ENCODE measurements around the gene DAPK2. TPM values are rescaled to one million over a fixed set of nuclear protein-coding genes. Genes with fewer than 3 reads are reported as not detected.

DAPK2 gene
- polyA plus RNA-seq, 1 of the 3 experiments (the other 2 are of a cell fraction), result 1.4 TPM

DNA sequence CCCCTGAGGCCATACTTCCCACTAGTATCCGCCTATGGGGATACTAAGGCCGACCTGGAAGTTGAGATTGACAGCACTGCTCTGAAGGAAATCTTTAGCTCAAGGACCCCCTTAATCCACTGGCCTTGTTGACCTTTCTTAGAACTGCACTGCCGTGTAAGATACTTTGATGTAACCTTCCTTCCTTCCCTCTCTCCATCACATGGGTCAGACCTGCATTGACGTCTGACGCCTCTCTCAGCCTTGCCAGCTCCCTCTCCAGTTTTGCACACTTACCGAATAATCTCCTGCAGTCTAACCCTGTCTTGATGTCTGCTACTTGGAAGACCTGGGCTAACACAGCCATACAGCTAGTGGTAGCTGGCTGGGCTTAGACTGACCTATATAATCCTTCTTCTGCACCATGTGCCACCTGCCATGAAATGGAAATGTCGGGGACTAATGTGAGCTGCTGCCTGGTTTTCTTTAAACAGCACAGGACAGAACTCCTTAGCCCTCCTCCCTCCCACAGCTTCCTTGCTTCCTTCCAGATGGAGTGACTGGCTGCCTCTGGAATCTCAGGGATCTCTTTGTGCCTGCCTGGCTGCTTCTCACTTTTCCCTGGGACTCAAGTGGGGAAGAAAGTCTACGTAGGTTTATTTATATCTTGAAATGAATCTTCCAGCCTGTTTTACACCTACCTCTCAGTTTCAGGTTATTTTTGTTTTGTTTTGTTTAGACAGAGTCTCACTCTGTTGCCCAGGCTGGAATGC lies 173.3 kb downstream of the DAPK2 start:
- ChIA-PET POLR2A (no interaction called here), CTCF (interaction anchor here (0.5 to 1.0 kb wide), 2 partner anchors 262 to 1133 kb away, joined by 3 to 4 read pairs; no protein-coding TSS in a partner anchor)
- no peaks in the 10 kb centered on the region for H3K9me3 ChIP-seq
- H3K4me2 ChIP-seq, result no peak overlapping the region
- no peak overlapping the region for H3K27ac ChIP-seq (ENCODE audit: low read depth in 2 of 2, low read length in 1 of 2)
- no peak overlapping the region for H3K9ac ChIP-seq
- H3K4me3 ChIP-seq (ENCODE audit: low read depth in 2 of 2, low read length in 1 of 2), result no peak overlapping the region
- no peaks in the 10 kb centered on the region for H3K9me2 ChIP-seq
- no peak for DNase-seq
- no peaks in the 10 kb centered on the region for H3K4me1 ChIP-seq (ENCODE audit: control insufficient read depth in 1 of 2, insufficient read depth in 2 of 2, low read depth in 1 of 2, low read length in 1 of 2)
- 74% methylated on average over 8 of the region's 8 CpGs for WGBS (ENCODE audit: low lambda C conversion rate)
- TF ChIP-seq MEF2A (IDR thresholded peaks at IDR 0.05; ENCODE audit: borderline replicate concordance, low read depth), result no peak
- H3F3A ChIP-seq (replicated peaks; ENCODE audit: insufficient read depth), result no peaks in the 10 kb centered on the region
- H3K27me3 ChIP-seq (ENCODE audit: insufficient read depth), result no peaks in the 10 kb centered on the region
- no peaks in the 10 kb centered on the region for H4K20me1 ChIP-seq (ENCODE audit: insufficient read depth)
- H2AFZ ChIP-seq (ENCODE audit: low read depth), result no peak overlapping the region
- H3K36me3 ChIP-seq (replicated peaks in 1 of 2; ENCODE audit: control insufficient read depth in 1 of 2, insufficient read depth in 2 of 2, low read length in 1 of 2), result no peaks in the 10 kb centered on the region
- no peaks in the 10 kb centered on the region for H3K79me2 ChIP-seq (ENCODE audit: insufficient read depth)

DNA sequence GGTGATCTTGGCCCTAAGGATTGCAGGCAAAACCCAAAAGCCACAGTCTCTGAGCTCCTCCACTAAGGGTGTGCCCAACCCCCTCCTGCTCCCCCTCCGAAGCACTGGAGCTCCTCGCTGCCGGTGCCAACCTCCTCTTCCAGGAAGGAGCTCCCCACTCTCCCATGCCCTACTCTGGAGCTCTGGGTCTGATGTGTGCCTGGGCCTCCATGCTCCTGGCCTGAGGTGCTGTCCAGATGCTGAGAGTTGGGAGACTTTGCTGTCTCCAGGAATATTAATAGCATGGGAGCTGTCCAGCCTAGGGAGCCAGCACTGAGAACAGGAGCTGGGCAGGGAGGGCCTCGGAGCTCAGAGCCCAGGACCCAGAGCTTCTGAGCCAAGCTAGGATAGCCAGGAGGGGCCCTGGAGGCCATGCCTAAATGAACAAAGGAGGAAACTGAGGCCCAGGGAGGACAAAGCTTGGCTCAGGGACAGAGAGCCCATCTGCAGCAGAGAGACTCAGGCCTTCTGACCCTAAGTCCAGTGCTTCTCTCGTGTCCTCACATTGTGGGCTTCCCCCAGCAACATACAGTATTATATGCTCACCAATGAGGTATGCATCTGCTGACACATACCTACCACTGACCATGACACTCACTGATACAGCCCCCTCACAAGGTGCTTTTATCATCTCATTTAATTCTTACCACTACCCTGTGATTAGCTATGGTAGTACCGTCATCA lies 175.6 kb downstream of the DAPK2 start:
- H2AFZ ChIP-seq (ENCODE audit: low read depth), result no peak overlapping the region
- no peaks in the 10 kb centered on the region for H3K9me3 ChIP-seq
- CTCF ChIA-PET, result interaction anchor here (0.7 to 1.3 kb wide), 5 partner anchors 20 to 118 kb away, joined by 3 to 5 read pairs (median 3); no protein-coding TSS in a partner anchor
- no peaks in the 10 kb centered on the region for H3K79me2 ChIP-seq (ENCODE audit: insufficient read depth)
- no peaks in the 10 kb centered on the region for H3K27me3 ChIP-seq (ENCODE audit: insufficient read depth)
- no peaks in the 10 kb centered on the region for H3K9me2 ChIP-seq
- H3K4me2 ChIP-seq, result no peak overlapping the region
- no peak for DNase-seq
- H3K27ac ChIP-seq (ENCODE audit: low read depth in 2 of 2, low read length in 1 of 2), result no peak overlapping the region
- no peaks in the 10 kb centered on the region for H3K4me1 ChIP-seq (ENCODE audit: control insufficient read depth in 1 of 2, insufficient read depth in 2 of 2, low read depth in 1 of 2, low read length in 1 of 2)
- no peak overlapping the region for H3K9ac ChIP-seq
- WGBS (ENCODE audit: low lambda C conversion rate), result 78% methylated on average over 3 of the region's 6 CpGs
- no peaks in the 10 kb centered on the region for H3F3A ChIP-seq (replicated peaks; ENCODE audit: insufficient read depth)
- no peaks in the 10 kb centered on the region for H3K36me3 ChIP-seq (replicated peaks in 1 of 2; ENCODE audit: control insufficient read depth in 1 of 2, insufficient read depth in 2 of 2, low read length in 1 of 2)
- no peaks in the 10 kb centered on the region for H4K20me1 ChIP-seq (ENCODE audit: insufficient read depth)
- H3K4me3 ChIP-seq (ENCODE audit: low read depth in 2 of 2, low read length in 1 of 2), result no peak overlapping the region
- TF ChIP-seq, protein P1, sequence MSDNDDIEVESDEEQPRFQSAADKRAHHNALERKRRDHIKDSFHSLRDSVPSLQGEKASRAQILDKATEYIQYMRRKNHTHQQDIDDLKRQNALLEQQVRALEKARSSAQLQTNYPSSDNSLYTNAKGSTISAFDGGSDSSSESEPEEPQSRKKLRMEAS (IDR thresholded peaks at IDR 0.05; ENCODE audit: low read depth), result peak; percentile 74; the same call in 1 of the 2 replicates
- TF ChIP-seq JUND (IDR thresholded peaks at IDR 0.05), result no peak
- peak; percentile 100 for TF ChIP-seq REST (IDR thresholded peaks at IDR 0.05; ENCODE audit: low read depth, low read length)
- TF ChIP-seq SIN3A (IDR thresholded peaks at IDR 0.05; ENCODE audit: borderline replicate concordance, low read depth, low read length), result peak; percentile 98
- no peak for TF ChIP-seq RXRA (IDR thresholded peaks at IDR 0.05; ENCODE audit: borderline replicate concordance, low read depth)
- TF ChIP-seq PBX3 (IDR thresholded peaks at IDR 0.05), result 0 out of 2 replicates have a peak, but pooled peaks have one; percentile 10
- TF ChIP-seq RAD21 (IDR thresholded peaks at IDR 0.05; ENCODE audit: low read length), result no peak
- POLR2A ChIA-PET, result no interaction called here

All from SK-N-SH (cell line).